GM21529 (cell line): ENCODE results near the gene STYK1.
"Not testable (repeated sequence)": the region's sequence is repeated elsewhere in the genome, so short reads cannot be mapped to it uniquely, and the experiment has no call there.

Source experiments
- ATAC-seq: cut with Tn5 transposase; IDR thresholded peaks from one replicate; pipeline ENCODE4 v1.9.1; 2021; ENCODE audit not compliant: unreplicated experiment

STYK1 gene

GRCh38 chr12:10689146-10689545, 15.3 kb upstream of the STYK1 start:
- no peak for ATAC-seq

- ATAC-seq = no peak
Observed at GRCh38 chr12:10688042-10688441, 14.2 kb upstream of the STYK1 start.

GRCh38 chr12:10672231-10672868, 1.5 kb downstream of the STYK1 start:
- ATAC-seq = no peak

GRCh38 chr12:10669533-10669932, 4.3 kb downstream of the STYK1 start:
- no peak for ATAC-seq

- no peak for ATAC-seq
Observed at GRCh38 chr12:10668526-10668925, 5.3 kb downstream of the STYK1 start.

- ATAC-seq = no peak
Observed at GRCh38 chr12:10667581-10667980, 6.3 kb downstream of the STYK1 start.

- no peak for ATAC-seq
Observed at GRCh38 chr12:10664499-10664898, 9.4 kb downstream of the STYK1 start.

- ATAC-seq = no peak
Observed at GRCh38 chr12:10663869-10664268, 10.0 kb downstream of the STYK1 start.

- no peak for ATAC-seq
Observed at GRCh38 chr12:10661338-10661737, 12.5 kb downstream of the STYK1 start.

- no peak for ATAC-seq
Observed at GRCh38 chr12:10654003-10654402, 19.8 kb downstream of the STYK1 start.

- no peak for ATAC-seq
Observed at GRCh38 chr12:10652192-10652591, 21.7 kb downstream of the STYK1 start.

- not testable (repeated sequence) for ATAC-seq
Observed at GRCh38 chr12:10646576-10646975, 27.3 kb downstream of the STYK1 start.

- ATAC-seq = no peak
Observed at GRCh38 chr12:10645910-10646309, 27.9 kb downstream of the STYK1 start.

GRCh38 chr12:10641735-10642500, 31.9 kb downstream of the STYK1 start:
- ATAC-seq = no peak

- ATAC-seq = no peak
Observed at GRCh38 chr12:10638728-10639127, 35.1 kb downstream of the STYK1 start.

- no peak for ATAC-seq
Observed at GRCh38 chr12:10636611-10637010, 37.2 kb downstream of the STYK1 start.

- no peak for ATAC-seq
Observed at GRCh38 chr12:10636124-10636523, 37.7 kb downstream of the STYK1 start.

- ATAC-seq = no peak
Observed at GRCh38 chr12:10635306-10635705, 38.5 kb downstream of the STYK1 start.

- no peak for ATAC-seq
Observed at GRCh38 chr12:10634427-10634826, 39.4 kb downstream of the STYK1 start.

GRCh38 chr12:10633541-10633940, 40.3 kb downstream of the STYK1 start:
- no peak for ATAC-seq

GRCh38 chr12:10632226-10632625, 41.6 kb downstream of the STYK1 start:
- ATAC-seq = no peak

GRCh38 chr12:10624605-10625004, 49.2 kb downstream of the STYK1 start:
- no peak for ATAC-seq

GRCh38 chr12:10623131-10623530, 50.7 kb downstream of the STYK1 start:
- ATAC-seq = no peak
